ENCODE data around the gene LPAR4. TPM values are rescaled to one million over a fixed set of nuclear protein-coding genes. Genes with fewer than 3 reads are reported as not detected.
A peak's percentile ranks its signal among the peaks of the same experiment; 100 is the strongest.
"Not testable (repeated sequence)": the region's sequence is repeated elsewhere in the genome, so short reads cannot be mapped to it uniquely, and the experiment has no call there.

LPAR4 gene
- total RNA-seq = not detected

- ATAC-seq = no peak
These were observed at the start of gene LPAR4 for GRCh38 chrX:78747489-78747888. Gene LPAR4, plus strand, starts transcription at chrX:78747720. Its CDS starts 7,150 bp downstream, at chrX:78754870.

GRCh38 chrX:78706071-78706470, 41.4 kb upstream of the LPAR4 start:
- ATAC-seq = no peak

GRCh38 chrX:78708262-78708661, 39.3 kb upstream of the LPAR4 start:
- no peak for ATAC-seq

- ATAC-seq = no peak
These were observed 38.7 kb upstream of the LPAR4 start for GRCh38 chrX:78708816-78709215.

- ATAC-seq = no peak
These were observed 37.3 kb upstream of the LPAR4 start for GRCh38 chrX:78710171-78710570.

GRCh38 chrX:78712336-78712735, 35.2 kb upstream of the LPAR4 start:
- no peak for ATAC-seq

- ATAC-seq = no peak
These were observed 22.2 kb upstream of the LPAR4 start for GRCh38 chrX:78725287-78725686.

GRCh38 chrX:78746496-78746895, 1.0 kb upstream of the LPAR4 start:
- ATAC-seq = no peak

- ATAC-seq = no peak
These were observed 451 bp downstream of the LPAR4 start for GRCh38 chrX:78747971-78748370.

GRCh38 chrX:78748846-78749245, 1.3 kb downstream of the LPAR4 start:
- no peak for ATAC-seq

GRCh38 chrX:78753571-78753970, 6.1 kb downstream of the LPAR4 start:
- peak; percentile 96 for ATAC-seq

GRCh38 chrX:78754917-78755316, 7.4 kb downstream of the LPAR4 start:
- no peak for ATAC-seq

GRCh38 chrX:78759081-78759480, 11.6 kb downstream of the LPAR4 start:
- no peak for ATAC-seq

- no peak for ATAC-seq
These were observed 21.7 kb downstream of the LPAR4 start for GRCh38 chrX:78769101-78769755.

GRCh38 chrX:78769946-78770345, 22.4 kb downstream of the LPAR4 start:
- peak; percentile 96 for ATAC-seq

GRCh38 chrX:78796916-78797315, 49.4 kb downstream of the LPAR4 start:
- ATAC-seq = no peak

GRCh38 chrX:78800114-78800513, 52.6 kb downstream of the LPAR4 start:
- no peak for ATAC-seq

GRCh38 chrX:78800694-78801093, 53.2 kb downstream of the LPAR4 start:
- ATAC-seq = no peak

- ATAC-seq = no peak
These were observed 54.0 kb downstream of the LPAR4 start for GRCh38 chrX:78801522-78801921.

GRCh38 chrX:78802526-78802925, 55.0 kb downstream of the LPAR4 start:
- ATAC-seq = not testable (repeated sequence)

Other genes with a start within 250 kb of the LPAR4 start
- not detected for gene RTL3, start 88.4 kb upstream of the LPAR4 start, total RNA-seq
- 0.60 TPM for gene P2RY10, start 197.7 kb downstream of the LPAR4 start, total RNA-seq

All from esophagus mucosa (tissue), 1 donor.